HepG2 (cell line): Measurements from ENCODE around the gene MILR1. TPM values are rescaled to one million over a fixed set of nuclear protein-coding genes. Genes with fewer than 3 reads are reported as not detected.

ENCODE experiments used
- FOXK1 ChIP-seq: sonication (generic); formaldehyde crosslinking; IDR thresholded peaks from 2 replicates; pipeline ENCODE4 v1.4.0; 2020; ENCODE audit warnings: low read depth, missing genetic modification reagents, borderline replicate concordance
- FOXK2 ChIP-seq: fragments of 450-650 bp; IDR thresholded peaks from 2 replicates; pipeline ENCODE4 v1.6.1; 2016
- MXD4 ChIP-seq: IDR thresholded peaks from 2 replicates; pipeline ENCODE4 v1.6.1; 2016; ENCODE audit warnings: mild to moderate bottlenecking, missing biosample characterization, missing genetic modification reagents
- RARA ChIP-seq: IDR thresholded peaks from 2 replicates; pipeline ENCODE4 v1.6.1; 2016; ENCODE audit warnings: missing genetic modification reagents, missing compliant biosample characterization
- SETDB1 ChIP-seq: sonication (generic); formaldehyde crosslinking; IDR thresholded peaks from 2 replicates; pipeline ENCODE4 v1.5.1; 2020; ENCODE audit warnings: missing genetic modification reagents, mild to moderate bottlenecking, borderline replicate concordance
- STAG1 ChIP-seq: sonication (generic); formaldehyde crosslinking; IDR thresholded peaks from 2 replicates; pipeline ENCODE4 v1.4.0; 2020; ENCODE audit warnings: missing genetic modification reagents
- polyA plus RNA-seq, 8 experiments: library from polyadenylated mRNA; depleted of rRNA in 3 of 8; stranded (reverse) in 7 of 8; unstranded in 1 of 8; fragments of >200 nt; fragmentation: Illumina TruSeq in 4 of 8; extraction: Trizol in 4 of 8; gene quantifications; 2 replicates each; pipeline versions ENCODE4 v1.2.1 to v1.2.3, GENCODE V29; 2011 to 2016; ENCODE audit warnings: low read depth in 4 of 8, missing spikeins in 1 of 8, mixed read lengths in 1 of 8; ENCODE audit not compliant: insufficient read depth in 1 of 8
- total RNA-seq, 5 experiments: library from RNA; depleted of rRNA; stranded (reverse); fragments of >200 nt; fragmentation: Illumina TruSeq; extraction: Trizol; gene quantifications; 2 replicates each; pipeline ENCODE4 v1.2.3, GENCODE V29; 2016; ENCODE audit warnings: low read depth in 1 of 5
- TF ChIP-seq, protein P1 (sequence below), 2 experiments: sonication (generic) in 1 of 2; formaldehyde crosslinking in 1 of 2; IDR thresholded peaks; 2 replicates each; pipeline versions ENCODE4 v1.5.1 to v1.6.1; 2011 to 2020; ENCODE audit warnings: borderline replicate concordance in 1 of 2, low read depth in 1 of 2, low read length in 1 of 2, mild to moderate bottlenecking in 1 of 2, missing genetic modification reagents in 1 of 2, moderate library complexity in 1 of 2
- TF ChIP-seq, protein P2 (sequence below): conservative IDR thresholded peaks from 2 replicates; pipeline ENCODE4 v1.6.1; 2018; ENCODE audit warnings: missing genetic modification reagents
- TF ChIP-seq, protein P3 (sequence below): IDR thresholded peaks from 2 replicates; pipeline ENCODE4 v1.6.1; 2012; ENCODE audit warnings: low read depth, low read length, improper control_type of control experiment
- TF ChIP-seq, protein P4 (sequence below): sonication (generic); formaldehyde crosslinking; IDR thresholded peaks from 2 replicates; pipeline ENCODE4 v1.4.0; 2020; ENCODE audit warnings: mild to moderate bottlenecking, missing genetic modification reagents
- TF ChIP-seq, protein P5 (sequence below): IDR thresholded peaks from 2 replicates; pipeline ENCODE4 v1.6.1; 2016; ENCODE audit warnings: missing compliant biosample characterization, missing genetic modification reagents, borderline replicate concordance
- TF ChIP-seq, protein P6 (sequence below): sonication (generic); formaldehyde crosslinking; IDR thresholded peaks from 2 replicates; pipeline ENCODE4 v1.4.0; 2020; ENCODE audit warnings: missing genetic modification reagents, borderline replicate concordance

Gene MILR1
- total and polyA plus RNA-seq, 2 of the 13 experiments (the other 11 are each of a cell fraction or from before 2014, with no cell fraction given), result 0.27 to 1.7 TPM

DNA sequence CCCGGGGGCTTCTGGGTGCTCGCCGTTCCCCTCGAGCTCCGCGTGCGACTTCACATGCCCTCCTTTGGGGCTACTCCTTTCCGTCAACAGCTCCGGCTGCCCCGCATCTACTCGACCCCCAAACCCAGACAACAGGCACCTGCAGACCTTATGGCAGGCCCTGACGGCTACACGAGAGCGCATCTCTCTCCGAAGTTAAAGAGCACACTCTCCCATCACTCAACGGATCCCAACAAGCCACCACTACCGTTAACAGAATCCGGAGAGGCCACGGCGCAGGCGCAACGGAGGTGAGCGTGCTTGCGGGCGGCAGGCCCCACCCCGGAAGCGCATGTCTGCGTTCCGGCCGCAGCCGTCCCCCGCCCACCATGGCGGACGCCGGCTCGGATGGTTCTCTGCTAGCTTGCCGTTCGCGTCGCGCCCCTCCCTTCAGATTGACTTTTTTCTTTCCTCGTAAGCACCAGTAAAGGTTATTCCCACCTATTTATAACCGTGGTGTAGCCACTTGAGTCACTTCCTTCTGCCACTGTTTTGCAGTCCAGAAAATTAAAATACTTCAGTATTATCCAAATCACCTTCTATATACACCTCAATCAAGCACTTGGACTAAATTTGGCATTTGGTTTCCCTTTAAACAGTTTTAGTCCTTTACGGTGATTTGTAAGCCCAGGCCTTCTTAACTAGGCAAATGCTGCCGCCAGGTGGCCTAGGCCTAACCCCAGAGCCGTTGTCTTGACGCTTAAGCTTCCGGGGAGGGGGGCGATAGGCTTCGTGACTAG lies 48.1 kb downstream of the MILR1 start, which contains the start of gene POLG2 (continued):
- TF ChIP-seq, protein P1, sequence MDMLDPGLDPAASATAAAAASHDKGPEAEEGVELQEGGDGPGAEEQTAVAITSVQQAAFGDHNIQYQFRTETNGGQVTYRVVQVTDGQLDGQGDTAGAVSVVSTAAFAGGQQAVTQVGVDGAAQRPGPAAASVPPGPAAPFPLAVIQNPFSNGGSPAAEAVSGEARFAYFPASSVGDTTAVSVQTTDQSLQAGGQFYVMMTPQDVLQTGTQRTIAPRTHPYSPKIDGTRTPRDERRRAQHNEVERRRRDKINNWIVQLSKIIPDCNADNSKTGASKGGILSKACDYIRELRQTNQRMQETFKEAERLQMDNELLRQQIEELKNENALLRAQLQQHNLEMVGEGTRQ (IDR thresholded peaks at IDR 0.05; ENCODE audit: low read depth, low read length), result peak; percentile 33; the same call in 1 of the 2 replicates
- TF ChIP-seq, protein P1 (CRISPR knock-in tag; IDR thresholded peaks at IDR 0.05; ENCODE audit: borderline replicate concordance), result peak; percentile 44; the same call in 1 of the 2 replicates
- TF ChIP-seq SETDB1 (no peak), MXD4 (CRISPR knock-in tag) (peak; percentile 93), FOXK2 (no peak), STAG1 (CRISPR knock-in tag) (peak; percentile 43), RARA (CRISPR knock-in tag) (peak; percentile 48), FOXK1 (peak; percentile 40; the same call in 1 of the 2 replicates)
- TF ChIP-seq, protein P2, sequence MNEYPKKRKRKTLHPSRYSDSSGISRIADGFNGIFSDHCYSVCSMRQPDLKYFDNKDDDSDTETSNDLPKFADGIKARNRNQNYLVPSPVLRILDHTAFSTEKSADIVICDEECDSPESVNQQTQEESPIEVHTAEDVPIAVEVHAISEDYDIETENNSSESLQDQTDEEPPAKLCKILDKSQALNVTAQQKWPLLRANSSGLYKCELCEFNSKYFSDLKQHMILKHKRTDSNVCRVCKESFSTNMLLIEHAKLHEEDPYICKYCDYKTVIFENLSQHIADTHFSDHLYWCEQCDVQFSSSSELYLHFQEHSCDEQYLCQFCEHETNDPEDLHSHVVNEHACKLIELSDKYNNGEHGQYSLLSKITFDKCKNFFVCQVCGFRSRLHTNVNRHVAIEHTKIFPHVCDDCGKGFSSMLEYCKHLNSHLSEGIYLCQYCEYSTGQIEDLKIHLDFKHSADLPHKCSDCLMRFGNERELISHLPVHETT, result peak; percentile 79
- TF ChIP-seq, protein P3, sequence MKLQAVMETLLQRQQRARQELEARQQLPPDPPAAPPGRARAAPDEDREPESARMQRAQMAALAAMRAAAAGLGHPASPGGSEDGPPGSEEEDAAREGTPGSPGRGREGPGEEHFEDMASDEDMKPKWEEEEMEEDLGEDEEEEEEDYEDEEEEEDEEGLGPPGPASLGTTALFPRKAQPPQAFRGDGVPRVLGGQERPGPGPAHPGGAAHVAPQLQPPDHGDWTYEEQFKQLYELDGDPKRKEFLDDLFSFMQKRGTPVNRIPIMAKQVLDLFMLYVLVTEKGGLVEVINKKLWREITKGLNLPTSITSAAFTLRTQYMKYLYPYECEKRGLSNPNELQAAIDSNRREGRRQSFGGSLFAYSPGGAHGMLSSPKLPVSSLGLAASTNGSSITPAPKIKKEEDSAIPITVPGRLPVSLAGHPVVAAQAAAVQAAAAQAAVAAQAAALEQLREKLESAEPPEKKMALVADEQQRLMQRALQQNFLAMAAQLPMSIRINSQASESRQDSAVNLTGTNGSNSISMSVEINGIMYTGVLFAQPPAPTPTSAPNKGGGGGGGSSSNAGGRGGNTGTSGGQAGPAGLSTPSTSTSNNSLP, result no peak
- TF ChIP-seq, protein P4, sequence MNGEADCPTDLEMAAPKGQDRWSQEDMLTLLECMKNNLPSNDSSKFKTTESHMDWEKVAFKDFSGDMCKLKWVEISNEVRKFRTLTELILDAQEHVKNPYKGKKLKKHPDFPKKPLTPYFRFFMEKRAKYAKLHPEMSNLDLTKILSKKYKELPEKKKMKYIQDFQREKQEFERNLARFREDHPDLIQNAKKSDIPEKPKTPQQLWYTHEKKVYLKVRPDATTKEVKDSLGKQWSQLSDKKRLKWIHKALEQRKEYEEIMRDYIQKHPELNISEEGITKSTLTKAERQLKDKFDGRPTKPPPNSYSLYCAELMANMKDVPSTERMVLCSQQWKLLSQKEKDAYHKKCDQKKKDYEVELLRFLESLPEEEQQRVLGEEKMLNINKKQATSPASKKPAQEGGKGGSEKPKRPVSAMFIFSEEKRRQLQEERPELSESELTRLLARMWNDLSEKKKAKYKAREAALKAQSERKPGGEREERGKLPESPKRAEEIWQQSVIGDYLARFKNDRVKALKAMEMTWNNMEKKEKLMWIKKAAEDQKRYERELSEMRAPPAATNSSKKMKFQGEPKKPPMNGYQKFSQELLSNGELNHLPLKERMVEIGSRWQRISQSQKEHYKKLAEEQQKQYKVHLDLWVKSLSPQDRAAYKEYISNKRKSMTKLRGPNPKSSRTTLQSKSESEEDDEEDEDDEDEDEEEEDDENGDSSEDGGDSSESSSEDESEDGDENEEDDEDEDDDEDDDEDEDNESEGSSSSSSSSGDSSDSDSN (CRISPR knock-in tag), result peak; percentile 90
- TF ChIP-seq, protein P5, sequence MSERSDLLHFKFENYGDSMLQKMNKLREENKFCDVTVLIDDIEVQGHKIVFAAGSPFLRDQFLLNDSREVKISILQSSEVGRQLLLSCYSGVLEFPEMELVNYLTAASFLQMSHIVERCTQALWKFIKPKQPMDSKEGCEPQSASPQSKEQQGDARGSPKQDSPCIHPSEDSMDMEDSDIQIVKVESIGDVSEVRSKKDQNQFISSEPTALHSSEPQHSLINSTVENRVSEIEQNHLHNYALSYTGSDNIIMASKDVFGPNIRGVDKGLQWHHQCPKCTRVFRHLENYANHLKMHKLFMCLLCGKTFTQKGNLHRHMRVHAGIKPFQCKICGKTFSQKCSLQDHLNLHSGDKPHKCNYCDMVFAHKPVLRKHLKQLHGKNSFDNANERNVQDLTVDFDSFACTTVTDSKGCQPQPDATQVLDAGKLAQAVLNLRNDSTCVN (CRISPR knock-in tag), result peak; percentile 72; the same call in 1 of the 2 replicates
- TF ChIP-seq, protein P6, sequence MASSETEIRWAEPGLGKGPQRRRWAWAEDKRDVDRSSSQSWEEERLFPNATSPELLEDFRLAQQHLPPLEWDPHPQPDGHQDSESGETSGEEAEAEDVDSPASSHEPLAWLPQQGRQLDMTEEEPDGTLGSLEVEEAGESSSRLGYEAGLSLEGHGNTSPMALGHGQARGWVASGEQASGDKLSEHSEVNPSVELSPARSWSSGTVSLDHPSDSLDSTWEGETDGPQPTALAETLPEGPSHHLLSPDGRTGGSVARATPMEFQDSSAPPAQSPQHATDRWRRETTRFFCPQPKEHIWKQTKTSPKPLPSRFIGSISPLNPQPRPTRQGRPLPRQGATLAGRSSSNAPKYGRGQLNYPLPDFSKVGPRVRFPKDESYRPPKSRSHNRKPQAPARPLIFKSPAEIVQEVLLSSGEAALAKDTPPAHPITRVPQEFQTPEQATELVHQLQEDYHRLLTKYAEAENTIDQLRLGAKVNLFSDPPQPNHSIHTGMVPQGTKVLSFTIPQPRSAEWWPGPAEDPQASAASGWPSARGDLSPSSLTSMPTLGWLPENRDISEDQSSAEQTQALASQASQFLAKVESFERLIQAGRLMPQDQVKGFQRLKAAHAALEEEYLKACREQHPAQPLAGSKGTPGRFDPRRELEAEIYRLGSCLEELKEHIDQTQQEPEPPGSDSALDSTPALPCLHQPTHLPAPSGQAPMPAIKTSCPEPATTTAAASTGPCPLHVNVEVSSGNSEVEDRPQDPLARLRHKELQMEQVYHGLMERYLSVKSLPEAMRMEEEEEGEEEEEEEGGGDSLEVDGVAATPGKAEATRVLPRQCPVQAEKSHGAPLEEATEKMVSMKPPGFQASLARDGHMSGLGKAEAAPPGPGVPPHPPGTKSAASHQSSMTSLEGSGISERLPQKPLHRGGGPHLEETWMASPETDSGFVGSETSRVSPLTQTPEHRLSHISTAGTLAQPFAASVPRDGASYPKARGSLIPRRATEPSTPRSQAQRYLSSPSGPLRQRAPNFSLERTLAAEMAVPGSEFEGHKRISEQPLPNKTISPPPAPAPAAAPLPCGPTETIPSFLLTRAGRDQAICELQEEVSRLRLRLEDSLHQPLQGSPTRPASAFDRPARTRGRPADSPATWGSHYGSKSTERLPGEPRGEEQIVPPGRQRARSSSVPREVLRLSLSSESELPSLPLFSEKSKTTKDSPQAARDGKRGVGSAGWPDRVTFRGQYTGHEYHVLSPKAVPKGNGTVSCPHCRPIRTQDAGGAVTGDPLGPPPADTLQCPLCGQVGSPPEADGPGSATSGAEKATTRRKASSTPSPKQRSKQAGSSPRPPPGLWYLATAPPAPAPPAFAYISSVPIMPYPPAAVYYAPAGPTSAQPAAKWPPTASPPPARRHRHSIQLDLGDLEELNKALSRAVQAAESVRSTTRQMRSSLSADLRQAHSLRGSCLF (CRISPR knock-in tag), result 0 out of 2 replicates have a peak, but pooled peaks have one; percentile 55
